ENCODE measurements around the gene MPST. TPM values are rescaled to one million over a fixed set of nuclear protein-coding genes. Genes with fewer than 3 reads are reported as not detected.

Gene MPST
- total RNA-seq, 4 donors from 2014 or later = 37.1 to 152 (median 84.1) TPM

DNA sequence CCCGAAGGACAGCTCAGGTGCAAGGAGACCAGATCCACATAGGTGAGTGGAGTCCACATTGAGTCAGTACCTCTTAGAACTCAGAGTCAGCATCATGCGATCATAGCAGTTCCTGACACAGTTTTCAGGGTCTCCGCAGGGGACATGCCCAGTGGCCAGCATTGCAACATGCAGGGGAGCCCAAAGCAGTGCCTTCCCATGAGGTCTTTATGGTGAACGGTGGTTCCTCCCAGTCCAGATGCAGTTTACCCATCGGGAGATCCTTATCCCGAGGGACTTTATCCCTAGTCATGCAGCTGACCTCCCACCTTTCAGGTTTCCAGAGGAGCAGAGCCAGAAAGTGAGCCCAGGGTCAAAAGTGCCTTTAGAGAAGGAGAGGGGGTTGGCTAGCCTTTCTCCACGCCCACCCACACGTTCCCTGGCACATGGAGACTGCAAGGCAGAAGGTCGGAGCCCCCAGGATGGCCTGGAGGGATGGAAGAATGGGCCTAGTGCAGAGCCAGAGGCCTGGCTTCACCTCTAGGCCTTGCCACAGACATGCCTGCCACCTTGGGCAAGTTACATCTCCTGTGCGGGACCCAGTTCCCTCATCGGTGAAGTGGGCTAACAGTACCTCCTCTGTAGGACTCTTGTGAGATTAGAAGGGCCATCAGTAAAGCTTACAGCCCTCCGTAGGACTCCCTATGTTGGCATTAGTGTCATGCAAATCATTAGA lies 38.4 kb downstream of the MPST start:
- TF ChIP-seq POLR2A (IDR thresholded peaks at IDR 0.05) = no peak
- TF ChIP-seq, protein P1, sequence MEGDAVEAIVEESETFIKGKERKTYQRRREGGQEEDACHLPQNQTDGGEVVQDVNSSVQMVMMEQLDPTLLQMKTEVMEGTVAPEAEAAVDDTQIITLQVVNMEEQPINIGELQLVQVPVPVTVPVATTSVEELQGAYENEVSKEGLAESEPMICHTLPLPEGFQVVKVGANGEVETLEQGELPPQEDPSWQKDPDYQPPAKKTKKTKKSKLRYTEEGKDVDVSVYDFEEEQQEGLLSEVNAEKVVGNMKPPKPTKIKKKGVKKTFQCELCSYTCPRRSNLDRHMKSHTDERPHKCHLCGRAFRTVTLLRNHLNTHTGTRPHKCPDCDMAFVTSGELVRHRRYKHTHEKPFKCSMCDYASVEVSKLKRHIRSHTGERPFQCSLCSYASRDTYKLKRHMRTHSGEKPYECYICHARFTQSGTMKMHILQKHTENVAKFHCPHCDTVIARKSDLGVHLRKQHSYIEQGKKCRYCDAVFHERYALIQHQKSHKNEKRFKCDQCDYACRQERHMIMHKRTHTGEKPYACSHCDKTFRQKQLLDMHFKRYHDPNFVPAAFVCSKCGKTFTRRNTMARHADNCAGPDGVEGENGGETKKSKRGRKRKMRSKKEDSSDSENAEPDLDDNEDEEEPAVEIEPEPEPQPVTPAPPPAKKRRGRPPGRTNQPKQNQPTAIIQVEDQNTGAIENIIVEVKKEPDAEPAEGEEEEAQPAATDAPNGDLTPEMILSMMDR (IDR thresholded peaks at IDR 0.05) = no peak
- Histone ChIP-seq H3K4me1 (no peaks in the 10 kb centered on the region), H3K9me3 (no peaks in the 10 kb centered on the region), H3K4me3 (no peak overlapping the region), H3K36me3 (no peaks in the 10 kb centered on the region), H3K27me3 (no peaks in the 10 kb centered on the region), H3K27ac (no peak overlapping the region)
- intact Hi-C loops (cut with DNase I; ENCODE audit: low total_unique reads) = no loop called here
- DNase-seq = no peak

GRCh38 chr22:37058917-37059701 lies 39.6 kb downstream of the MPST start:
- no peak overlapping the region for H3K27ac ChIP-seq
- H3K4me1 ChIP-seq = no peaks in the 10 kb centered on the region
- DNase-seq = no peak
- no peaks in the 10 kb centered on the region for H3K9me3 ChIP-seq
- H3K27me3 ChIP-seq = no peaks in the 10 kb centered on the region
- no peak overlapping the region for H3K4me3 ChIP-seq
- intact Hi-C loops (cut with DNase I; ENCODE audit: low total_unique reads) = no loop called here
- H3K36me3 ChIP-seq = no peaks in the 10 kb centered on the region
- TF ChIP-seq, protein P1 (IDR thresholded peaks at IDR 0.05) = no peak
- TF ChIP-seq POLR2A (IDR thresholded peaks at IDR 0.05) = no peak

- intact Hi-C loops (cut with DNase I; ENCODE audit: low total_unique reads) = no loop called here
- no peak overlapping the region for H3K27ac ChIP-seq
- H3K4me3 ChIP-seq = no peak overlapping the region
- no peak for TF ChIP-seq POLR2A (IDR thresholded peaks at IDR 0.05)
- TF ChIP-seq, protein P1 (IDR thresholded peaks at IDR 0.05) = no peak
- DNase-seq = no peak
- H3K4me1 ChIP-seq = no peaks in the 10 kb centered on the region
- no peaks in the 10 kb centered on the region for H3K9me3 ChIP-seq
- no peaks in the 10 kb centered on the region for H3K27me3 ChIP-seq
- no peaks in the 10 kb centered on the region for H3K36me3 ChIP-seq
Observed at GRCh38 chr22:37059876-37060449, 40.4 kb downstream of the MPST start.

DNA sequence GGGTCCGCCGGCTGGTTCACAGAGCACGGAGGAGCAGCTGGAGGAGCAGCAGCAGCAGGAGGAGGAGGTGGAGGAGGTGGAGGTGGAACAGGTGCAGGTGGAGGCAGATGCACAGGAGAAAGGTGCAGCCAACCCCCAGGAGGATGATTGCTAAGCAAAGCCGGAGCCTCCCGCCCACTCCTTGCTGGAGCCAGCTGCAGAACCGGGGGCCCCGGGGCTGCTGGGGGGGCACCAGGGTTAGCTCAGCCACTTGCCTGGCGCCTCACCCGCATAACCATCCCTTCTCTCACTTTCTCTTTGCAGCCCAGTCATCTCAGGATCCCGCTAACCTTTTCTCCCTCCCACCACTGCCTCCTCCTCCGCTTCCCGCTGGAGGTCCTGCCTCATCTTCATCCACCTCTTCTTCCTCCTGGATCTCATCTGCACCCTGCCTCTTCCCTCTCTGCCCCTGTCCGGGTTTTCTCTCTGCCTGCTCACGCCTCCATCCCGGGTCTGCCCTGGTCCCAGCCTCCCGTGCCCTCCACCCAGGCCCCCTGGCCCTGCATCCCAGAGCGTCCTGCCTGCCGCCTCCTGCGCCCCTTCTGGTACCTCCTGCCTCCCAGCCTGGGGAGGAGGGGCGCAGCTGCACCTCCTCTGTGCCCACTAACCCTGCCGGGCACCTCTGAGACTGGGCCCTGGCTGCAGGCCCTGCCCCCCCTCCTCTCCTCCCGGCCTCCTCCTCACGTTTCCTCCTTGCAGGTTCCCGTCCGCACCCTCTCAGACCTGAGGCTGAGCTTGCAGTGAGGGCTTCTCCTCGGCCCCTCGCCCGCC lies 41.5 kb downstream of the MPST start:
- Histone ChIP-seq H3K36me3 (no peaks in the 10 kb centered on the region), H3K27me3 (no peaks in the 10 kb centered on the region), H3K9me3 (no peaks in the 10 kb centered on the region), H3K4me1 (no peaks in the 10 kb centered on the region), H3K4me3 (no peak overlapping the region), H3K27ac (no peak overlapping the region)
- intact Hi-C loops (cut with DNase I; ENCODE audit: low total_unique reads) = no loop called here
- DNase-seq = no peak
- TF ChIP-seq, protein P1 (IDR thresholded peaks at IDR 0.05) = no peak
- TF ChIP-seq POLR2A (IDR thresholded peaks at IDR 0.05) = no peak
